Tibial nerve (tissue), 4 donors: ENCODE measurements around the gene ROMO1. TPM values are rescaled to one million over a fixed set of nuclear protein-coding genes. Genes with fewer than 3 reads are reported as not detected.

Experiments
- DNase-seq, 2 donors: peaks; one replicate each; pipeline ENCODE4 v3.0.0-alpha.2; 2019; ENCODE audit warnings: low spot score in 2 of 2
- H3K27ac ChIP-seq, 4 donors: fragments of 200-600 bp; sonication (generic) in 3 of 4; one replicate each; pipeline ENCODE4 v1.5.1; 2017 to 2019; ENCODE audit warnings: mild to moderate bottlenecking in 1 of 4
- H3K27me3 ChIP-seq, 2 donors: fragments of 200-600 bp; sonication (generic) in 1 of 2; one replicate each; pipeline versions ENCODE4 v1.5.1 to v1.6.0; 2017 to 2019
- H3K36me3 ChIP-seq, 3 donors: fragments of 200-600 bp; sonication (generic); one replicate each; pipeline ENCODE4 v1.5.1; 2018 to 2019
- H3K4me1 ChIP-seq, 4 donors: fragments of 200-600 bp; sonication (generic) in 3 of 4; one replicate each; pipeline ENCODE4 v1.5.1; 2017 to 2019
- H3K4me3 ChIP-seq, 4 donors: fragments of 200-600 bp; sonication (generic) in 3 of 4; one replicate each; pipeline ENCODE4 v1.5.1; 2017 to 2019; ENCODE audit warnings: mild to moderate bottlenecking in 1 of 4, moderate library complexity in 1 of 4
- H3K9me3 ChIP-seq, 4 donors: fragments of 200-600 bp; sonication (generic) in 3 of 4; one replicate each; pipeline ENCODE4 v1.5.1; 2017 to 2019
- EP300 ChIP-seq, 2 donors: sonication (generic); formaldehyde crosslinking; IDR thresholded peaks; one replicate each; pipeline ENCODE4 v1.6.1; 2017; ENCODE audit warnings: antibody characterized with exemption in 2 of 2, mild to moderate bottlenecking in 1 of 2
- POLR2A ChIP-seq, 2 donors: fragments of 450-650 bp; IDR thresholded peaks; one replicate each; pipeline ENCODE4 v1.6.1; 2017; ENCODE audit warnings: antibody characterized with exemption in 2 of 2, mild to moderate bottlenecking in 2 of 2, moderate library complexity in 2 of 2
- WGBS, 2 donors: methylation state at CpG; one replicate each; pipeline ENCODE4 v1.1.5; 2018; 5-methylcytosine and 5-hydroxymethylcytosine counted together
- total RNA-seq, 4 donors: library from RNA; depleted of rRNA; stranded (reverse); fragments of >200 nt; gene quantifications; one replicate each; pipeline ENCODE4 v1.1.0, GENCODE V29; 2016
- TF ChIP-seq, protein P1 (sequence below), 5 experiments: fragments of 200-600 bp in 3 of 5; fragments of 450-650 bp in 2 of 5; sonication (generic) in 3 of 5; IDR thresholded peaks; one replicate each; pipeline ENCODE4 v1.5.1; 2016 to 2019; ENCODE audit warnings: antibody characterized with exemption in 5 of 5, mild to moderate bottlenecking in 3 of 5, moderate library complexity in 2 of 5

Gene ROMO1
- total RNA-seq, 4 donors from 2014 or later: 237 to 447 (median 320) TPM

DNA sequence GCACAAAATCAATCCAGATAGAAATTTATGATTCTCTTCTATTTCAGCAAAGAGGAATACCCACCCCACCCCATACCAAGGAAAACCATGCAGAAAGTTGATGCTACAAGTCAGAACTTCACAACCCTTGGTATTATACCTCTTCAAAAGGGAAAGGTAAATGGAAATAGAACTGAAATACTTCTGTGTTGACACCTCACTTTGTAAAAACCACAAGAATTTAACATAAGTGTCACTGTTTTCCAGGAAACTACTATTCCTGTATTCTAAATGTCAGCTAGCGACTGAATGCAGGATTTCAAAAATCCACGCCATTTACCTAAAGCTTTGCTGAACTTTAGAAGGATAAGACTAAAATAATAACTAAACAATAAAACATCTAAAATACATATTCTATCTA, 38.2 kb upstream of the ROMO1 start:
- peak overlapping the region in 2 of 4 donors; percentile 62 to 64 for H3K27ac ChIP-seq

DNA sequence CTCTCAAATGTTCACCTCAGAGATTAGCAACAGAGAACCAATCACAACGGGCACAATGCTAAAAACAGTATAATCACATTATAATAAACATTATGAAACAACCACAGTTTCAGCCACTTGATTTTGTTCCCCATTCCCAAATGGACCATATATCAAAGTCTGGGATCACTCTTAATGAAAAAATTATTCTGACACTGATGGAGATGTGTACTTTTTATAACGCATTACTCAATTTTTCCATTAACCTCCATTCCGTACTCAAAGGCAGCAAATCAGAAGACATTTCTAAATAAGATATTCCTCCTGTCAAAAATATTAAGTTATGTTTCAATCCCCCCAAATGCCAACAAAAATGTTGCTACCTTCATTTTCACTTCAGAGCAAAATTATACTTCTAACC, 37.3 kb upstream of the ROMO1 start:
- H3K4me1 ChIP-seq: peaks cover 0 to 69% (median 45%) of the 10 kb centered on the region in 4 donors

More for the DNA sequence above, 38.2 kb upstream of the ROMO1 start:
- Histone ChIP-seq H3K4me1 (peaks cover 0 to 78% (median 47%) of the 10 kb centered on the region in 4 donors), H3K4me3 (peak overlapping the region in 1 of 4 donors; percentile 2), H3K27me3 (no peaks in the 10 kb centered on the region), H3K9me3 (no peaks in the 10 kb centered on the region), H3K36me3 (no peaks in the 10 kb centered on the region)
- WGBS, 2 donors: 69 to 71% methylated on average over 2 of the region's 2 CpGs
- DNase-seq: no peak
- TF ChIP-seq, protein P1, sequence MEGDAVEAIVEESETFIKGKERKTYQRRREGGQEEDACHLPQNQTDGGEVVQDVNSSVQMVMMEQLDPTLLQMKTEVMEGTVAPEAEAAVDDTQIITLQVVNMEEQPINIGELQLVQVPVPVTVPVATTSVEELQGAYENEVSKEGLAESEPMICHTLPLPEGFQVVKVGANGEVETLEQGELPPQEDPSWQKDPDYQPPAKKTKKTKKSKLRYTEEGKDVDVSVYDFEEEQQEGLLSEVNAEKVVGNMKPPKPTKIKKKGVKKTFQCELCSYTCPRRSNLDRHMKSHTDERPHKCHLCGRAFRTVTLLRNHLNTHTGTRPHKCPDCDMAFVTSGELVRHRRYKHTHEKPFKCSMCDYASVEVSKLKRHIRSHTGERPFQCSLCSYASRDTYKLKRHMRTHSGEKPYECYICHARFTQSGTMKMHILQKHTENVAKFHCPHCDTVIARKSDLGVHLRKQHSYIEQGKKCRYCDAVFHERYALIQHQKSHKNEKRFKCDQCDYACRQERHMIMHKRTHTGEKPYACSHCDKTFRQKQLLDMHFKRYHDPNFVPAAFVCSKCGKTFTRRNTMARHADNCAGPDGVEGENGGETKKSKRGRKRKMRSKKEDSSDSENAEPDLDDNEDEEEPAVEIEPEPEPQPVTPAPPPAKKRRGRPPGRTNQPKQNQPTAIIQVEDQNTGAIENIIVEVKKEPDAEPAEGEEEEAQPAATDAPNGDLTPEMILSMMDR (IDR thresholded peaks at IDR 0.05): no peak
- TF ChIP-seq POLR2A (IDR thresholded peaks at IDR 0.05): no peak
- TF ChIP-seq EP300 (IDR thresholded peaks at IDR 0.05): no peak

DNA sequence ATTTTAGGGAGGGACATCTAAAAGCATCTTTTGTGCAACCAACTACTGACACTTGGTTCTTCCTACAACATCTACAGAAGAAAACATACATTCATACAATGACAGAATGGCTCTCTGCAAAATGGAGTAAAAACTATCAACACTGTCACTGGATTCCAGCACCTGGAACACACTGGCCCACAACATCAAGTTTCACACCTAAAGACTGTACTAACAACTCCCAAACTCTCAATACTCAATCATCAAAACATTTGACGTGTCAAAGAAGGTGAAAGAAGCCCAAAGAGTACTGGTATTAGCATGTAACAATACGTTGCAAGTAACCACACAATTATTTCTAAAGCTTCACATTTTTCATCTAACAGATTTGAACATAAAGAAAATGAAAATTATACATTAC, 36.7 kb upstream of the ROMO1 start:
- TF ChIP-seq EP300 (IDR thresholded peaks at IDR 0.05): no peak
- TF ChIP-seq POLR2A (IDR thresholded peaks at IDR 0.05): no peak
- TF ChIP-seq, protein P1 (IDR thresholded peaks at IDR 0.05): no peak
- peaks cover 0 to 63% (median 42%) of the 10 kb centered on the region in 4 donors for H3K4me1 ChIP-seq
- no peak for DNase-seq
- H3K27me3 ChIP-seq: no peaks in the 10 kb centered on the region
- peaks cover 0 to 5% (median 0%) of the 10 kb centered on the region in 3 donors for H3K36me3 ChIP-seq
- 16 to 24% methylated on average over 2 of the region's 2 CpGs for WGBS, 2 donors
- peak overlapping the region in 2 of 4 donors; percentile 69 to 78 for H3K4me3 ChIP-seq
- peak overlapping the region in 2 of 4 donors; percentile 64 to 98 for H3K27ac ChIP-seq
- no peaks in the 10 kb centered on the region for H3K9me3 ChIP-seq

More for the DNA sequence above, 37.3 kb upstream of the ROMO1 start:
- Histone ChIP-seq H3K27ac (peak overlapping the region in 2 of 4 donors; percentile 62 to 64), H3K9me3 (no peaks in the 10 kb centered on the region), H3K36me3 (no peaks in the 10 kb centered on the region), H3K4me3 (peak overlapping the region in 1 of 4 donors; percentile 2), H3K27me3 (no peaks in the 10 kb centered on the region)
- WGBS, 2 donors: 26 to 30% methylated on average over 3 of the region's 3 CpGs
- no peak for DNase-seq
- TF ChIP-seq POLR2A (IDR thresholded peaks at IDR 0.05) (no peak), EP300 (IDR thresholded peaks at IDR 0.05) (no peak)

DNA sequence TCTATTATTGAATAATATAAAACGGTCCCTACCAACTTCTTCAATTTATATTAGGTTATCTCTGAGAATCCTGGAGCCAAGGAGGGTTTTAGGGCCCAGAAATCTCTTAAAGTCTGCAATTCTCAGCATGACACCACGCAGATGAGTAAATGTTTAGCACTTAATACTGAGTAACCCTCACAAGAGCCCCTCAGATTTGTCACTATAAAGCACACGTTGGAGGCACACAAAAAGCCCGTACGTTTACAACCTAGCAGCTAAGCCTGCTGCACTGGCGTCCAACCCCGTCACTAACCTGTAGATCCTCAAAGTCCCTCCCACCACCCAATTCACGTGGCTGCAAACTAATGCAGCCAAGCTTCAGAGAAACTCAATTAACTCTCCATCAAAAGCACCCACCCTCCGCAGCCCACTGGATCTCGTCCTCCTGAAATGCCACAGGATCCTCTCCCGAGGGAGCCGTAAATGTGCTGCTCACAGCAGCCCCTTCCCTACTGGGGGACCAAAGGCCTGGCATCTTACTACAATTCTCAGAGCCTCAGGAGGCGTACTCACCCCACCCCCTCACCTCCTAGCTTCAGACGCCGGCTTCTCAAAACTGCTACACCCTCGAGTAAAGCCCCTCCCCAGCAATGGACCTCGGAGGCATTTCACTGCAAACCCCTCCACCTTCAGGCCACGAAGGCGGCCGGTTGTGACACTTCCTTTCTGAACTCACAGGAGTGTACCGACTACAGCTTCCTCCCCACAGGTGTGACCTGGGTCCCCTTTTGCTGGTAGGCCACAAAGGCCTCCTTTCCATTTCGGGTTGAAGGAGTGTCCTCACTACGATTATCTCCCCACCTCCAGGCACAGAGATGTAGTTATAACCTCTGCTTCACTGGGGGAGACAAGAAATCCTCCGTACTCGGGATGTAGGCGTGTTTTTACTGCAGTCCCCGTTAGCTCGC, 35.4 kb upstream of the ROMO1 start:
- Histone ChIP-seq H3K9me3 (no peaks in the 10 kb centered on the region), H3K27ac (peak overlapping the region; percentile 97 to 99 (median 98)), H3K4me3 (peak overlapping the region; percentile 69 to 90 (median 78)), H3K27me3 (no peaks in the 10 kb centered on the region), H3K36me3 (peaks cover 0 to 14% (median 3%) of the 10 kb centered on the region in 3 donors), H3K4me1 (peaks cover 0 to 50% (median 41%) of the 10 kb centered on the region in 4 donors)
- DNase-seq: peak in 1 of 2 donors; percentile 19
- TF ChIP-seq, protein P1 (IDR thresholded peaks at IDR 0.05): peak in 1 of 5 experiments; percentile 0
- TF ChIP-seq EP300 (IDR thresholded peaks at IDR 0.05) (no peak), POLR2A (IDR thresholded peaks at IDR 0.05) (peak in 1 of 2 donors; percentile 35)
- WGBS, 2 donors: 0 to 2% methylated on average over 26 to 28 of the region's 28 CpGs

DNA sequence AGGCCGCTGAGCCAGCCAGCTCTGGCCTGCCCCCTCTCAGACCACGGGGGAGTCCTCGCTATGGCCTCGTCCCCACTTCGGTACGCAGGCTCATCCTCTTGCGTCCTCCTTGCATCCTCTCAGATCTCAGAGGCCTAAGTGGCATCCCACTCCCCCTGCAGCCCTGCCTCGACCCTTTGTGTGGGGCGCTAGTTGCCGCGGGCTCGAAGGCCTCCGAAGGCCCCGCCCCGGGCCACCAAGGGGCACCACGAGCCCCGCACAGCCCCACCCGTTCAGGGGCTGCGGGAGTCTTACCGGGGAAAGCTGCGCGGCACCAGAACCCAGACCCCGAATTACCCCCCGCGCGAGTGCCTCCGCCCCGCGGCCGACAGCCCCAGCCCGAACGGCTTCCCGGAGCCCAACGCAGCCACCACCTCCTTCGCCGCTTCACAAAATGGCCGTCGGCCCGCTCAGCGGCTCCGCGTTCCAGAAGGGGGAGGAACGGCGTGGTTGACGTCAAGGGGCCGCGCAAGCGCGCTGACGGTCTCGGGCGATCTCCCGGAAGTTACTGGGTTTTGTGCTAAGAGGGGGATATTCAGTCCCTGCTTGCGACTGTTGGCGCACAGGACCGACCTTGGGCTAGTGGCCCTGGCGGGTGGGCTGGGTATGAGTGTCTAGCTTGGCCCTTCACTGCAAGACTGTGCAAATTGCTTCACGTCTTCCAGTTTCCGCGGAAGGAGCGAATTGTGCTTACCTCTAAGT, 34.6 kb upstream of the ROMO1 start, which contains the start of the genes CPNE1 and RBM12:
TSS of gene CPNE1 (minus strand) at position 435 of the 741 bp plus-strand sequence. CDS start 31,977 bp downstream, outside the sequence.
TSS of gene RBM12 (minus strand) at position 435 of the 741 bp plus-strand sequence. CDS start 9,578 bp downstream, outside the sequence.
- TF ChIP-seq POLR2A (IDR thresholded peaks at IDR 0.05) (peak; percentile 94 to 99), EP300 (IDR thresholded peaks at IDR 0.05) (peak; percentile 92 to 99)
- TF ChIP-seq, protein P1 (IDR thresholded peaks at IDR 0.05): peak in 1 of 5 experiments; percentile 34
- 1 to 2% methylated on average over 34 to 38 of the region's 61 CpGs for WGBS, 2 donors

More for the DNA sequence above, 34.6 kb upstream of the ROMO1 start, which contains the start of the genes CPNE1 and RBM12:
- H3K4me3 ChIP-seq: peak within 1 kb of the TSS; percentile 69 to 90 (median 78)
- peaks cover 0 to 22% (median 7%) of the 10 kb centered on the region in 3 donors for H3K36me3 ChIP-seq
- no peaks in the 10 kb centered on the region for H3K27me3 ChIP-seq
- no peaks in the 10 kb centered on the region for H3K9me3 ChIP-seq
- DNase-seq: peak; percentile 76 to 78
- H3K4me1 ChIP-seq: peaks cover 0 to 42% (median 36%) of the 10 kb centered on the region in 4 donors
- H3K27ac ChIP-seq: peak within 1 kb of the TSS; percentile 97 to 99 (median 98)
